ENCODE measurements around the gene IGF1R.

- TF ChIP-seq CTCF (IDR thresholded peaks at IDR 0.05 in 2 of 3, conservative IDR thresholded peaks at IDR 0.05 in 1 of 3; ENCODE audit: borderline replicate concordance in 1 of 3, insufficient read depth in 1 of 3, low read depth in 2 of 3, low read length in 2 of 3) = no peak
- no peak for TF ChIP-seq EGR1 (IDR thresholded peaks at IDR 0.05; ENCODE audit: low read depth)
- TF ChIP-seq ATF3 (IDR thresholded peaks at IDR 0.05) = no peak
- TF ChIP-seq REST (IDR thresholded peaks at IDR 0.05; ENCODE audit: low read depth) = no peak
- TF ChIP-seq SIN3A (IDR thresholded peaks at IDR 0.05; ENCODE audit: low read depth) = no peak
- no peak for TF ChIP-seq EZH2 (IDR thresholded peaks at IDR 0.05)
- TF ChIP-seq CEBPB (IDR thresholded peaks at IDR 0.05; ENCODE audit: low read depth) = no peak
- TF ChIP-seq POLR2A (IDR thresholded peaks at IDR 0.05; ENCODE audit: borderline replicate concordance, extremely low read depth, insufficient read depth, insufficient read length) = no peak
- TF ChIP-seq MAX (IDR thresholded peaks at IDR 0.05) = no peak
- no peak for TF ChIP-seq SRF (IDR thresholded peaks at IDR 0.05; ENCODE audit: low read depth)
- TF ChIP-seq EZH2phosphoT487 (IDR thresholded peaks at IDR 0.05; ENCODE audit: borderline replicate concordance) = no peak
These were observed 139.8 kb downstream of the IGF1R start for GRCh38 chr15:98787936-98788757.
